OCI-M2 (cell line): ENCODE results near the gene DIP2C.
"Not testable (repeated sequence)": the region's sequence is repeated elsewhere in the genome, so short reads cannot be mapped to it uniquely, and the experiment has no call there.

ENCODE experiments used
- DNase-seq: peaks from one replicate; lab custom pipeline; 2025; ENCODE audit not compliant: unreplicated experiment; lab: John Stamatoyannopoulos, UW

Gene DIP2C

GRCh38 chr10:614790-615582, 74.5 kb downstream of the DIP2C start:
- no peak for DNase-seq

- DNase-seq = no peak
These were observed 75.2 kb downstream of the DIP2C start for GRCh38 chr10:614139-614711.

- no peak for DNase-seq
These were observed 76.0 kb downstream of the DIP2C start for GRCh38 chr10:613271-614138.

GRCh38 chr10:612696-613095, 76.8 kb downstream of the DIP2C start:
- DNase-seq = no peak

- not testable (repeated sequence) for DNase-seq
These were observed 78.7 kb downstream of the DIP2C start for GRCh38 chr10:610642-611305.

- DNase-seq = no peak
These were observed 79.5 kb downstream of the DIP2C start for GRCh38 chr10:609868-610545.

GRCh38 chr10:609262-609658, 80.2 kb downstream of the DIP2C start:
- DNase-seq = no peak

- DNase-seq = no peak
These were observed 80.9 kb downstream of the DIP2C start for GRCh38 chr10:608331-609261.

- DNase-seq = no peak
These were observed 81.8 kb downstream of the DIP2C start for GRCh38 chr10:607545-608185.

GRCh38 chr10:606762-607544, 82.5 kb downstream of the DIP2C start:
- DNase-seq = no peak

- DNase-seq = no peak
These were observed 83.7 kb downstream of the DIP2C start for GRCh38 chr10:605632-606325.

- no peak for DNase-seq
These were observed 84.5 kb downstream of the DIP2C start for GRCh38 chr10:604716-605631.

GRCh38 chr10:603745-604144, 85.7 kb downstream of the DIP2C start:
- no peak for DNase-seq

GRCh38 chr10:602391-603005, 87.0 kb downstream of the DIP2C start:
- DNase-seq = no peak

GRCh38 chr10:601660-601963, 87.9 kb downstream of the DIP2C start:
- no peak for DNase-seq

- DNase-seq = no peak
These were observed 88.4 kb downstream of the DIP2C start for GRCh38 chr10:600876-601659.
